HG02884 (cell line): Measurements from ENCODE around the gene ATP1A1.

Source experiments
- ATAC-seq: cut with Tn5 transposase; IDR thresholded peaks from one replicate; pipeline ENCODE4 v1.9.1; 2021; ENCODE audit warnings: mild to moderate bottlenecking, moderate library complexity; ENCODE audit not compliant: unreplicated experiment

Gene ATP1A1

GRCh38 chr1:116412480-116412798 lies 39.4 kb downstream of the ATP1A1 start:
- ATAC-seq: no peak

- ATAC-seq: no peak
Measured at GRCh38 chr1:116412898-116413297, 39.9 kb downstream of the ATP1A1 start.

- no peak for ATAC-seq
Measured at GRCh38 chr1:116413414-116413813, 40.4 kb downstream of the ATP1A1 start.

GRCh38 chr1:116414364-116414763 lies 41.3 kb downstream of the ATP1A1 start:
- no peak for ATAC-seq

GRCh38 chr1:116415200-116415698 lies 42.2 kb downstream of the ATP1A1 start:
- no peak for ATAC-seq

- ATAC-seq: no peak
Measured at GRCh38 chr1:116415699-116416533, 42.9 kb downstream of the ATP1A1 start.

GRCh38 chr1:116416854-116417513 lies 43.9 kb downstream of the ATP1A1 start:
- no peak for ATAC-seq

GRCh38 chr1:116417678-116418077 lies 44.6 kb downstream of the ATP1A1 start:
- no peak for ATAC-seq

- peak; percentile 72 for ATAC-seq
Measured at GRCh38 chr1:116418091-116418830, 45.2 kb downstream of the ATP1A1 start.

GRCh38 chr1:116420417-116421200 lies 47.6 kb downstream of the ATP1A1 start:
- ATAC-seq: no peak

- no peak for ATAC-seq
Measured at GRCh38 chr1:116424438-116424837, 51.4 kb downstream of the ATP1A1 start.

GRCh38 chr1:116424863-116425262 lies 51.8 kb downstream of the ATP1A1 start:
- no peak for ATAC-seq

GRCh38 chr1:116425987-116426386 lies 52.9 kb downstream of the ATP1A1 start:
- ATAC-seq: no peak

GRCh38 chr1:116426401-116426800 lies 53.4 kb downstream of the ATP1A1 start:
- no peak for ATAC-seq

- ATAC-seq: no peak
Measured at GRCh38 chr1:116428576-116428975, 55.5 kb downstream of the ATP1A1 start.

GRCh38 chr1:116429821-116430374 lies 56.9 kb downstream of the ATP1A1 start:
- no peak for ATAC-seq

- no peak for ATAC-seq
Measured at GRCh38 chr1:116431870-116432500, 58.9 kb downstream of the ATP1A1 start.

- ATAC-seq: no peak
Measured at GRCh38 chr1:116432655-116433265, 59.7 kb downstream of the ATP1A1 start.
